Measurements from ENCODE around the gene CARD9.

Gene CARD9

DNA sequence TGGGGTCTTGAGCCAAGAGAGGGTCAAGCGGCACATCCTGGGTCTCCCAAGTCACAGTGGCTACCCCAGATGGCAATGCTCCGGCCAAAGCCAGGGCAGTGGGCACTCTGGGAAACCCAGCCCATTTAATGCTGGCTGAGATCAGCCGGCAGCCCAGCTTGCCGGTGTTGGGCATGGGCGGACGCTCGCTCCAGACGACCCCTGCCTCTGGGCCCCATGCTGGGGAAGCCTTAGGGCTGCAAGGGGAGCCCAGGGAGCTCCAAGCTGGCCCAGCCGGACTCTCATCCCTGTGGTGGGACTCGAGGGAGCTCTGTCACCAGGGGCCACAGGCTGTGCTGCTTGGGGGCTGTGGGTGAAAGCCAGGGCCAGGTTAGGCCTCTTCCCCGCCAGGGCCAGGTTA, 5.9 kb upstream of the CARD9 start:
- DNase-seq = no peak

DNA sequence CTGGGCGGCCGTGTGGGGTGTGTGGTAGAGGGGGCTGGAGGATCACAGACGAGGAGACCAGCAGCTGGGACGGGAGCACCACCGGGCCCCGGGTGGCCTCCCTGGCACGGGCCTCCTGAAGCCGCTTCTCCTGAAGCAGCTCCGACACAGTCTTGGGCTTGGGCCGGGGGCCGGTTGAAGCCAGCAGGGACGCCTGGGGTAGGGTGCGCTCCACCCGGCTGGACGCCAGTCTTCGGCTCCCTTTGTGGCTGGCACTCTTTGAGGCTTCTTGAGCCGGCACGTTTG, 5.5 kb upstream of the CARD9 start:
- no peak for DNase-seq

DNA sequence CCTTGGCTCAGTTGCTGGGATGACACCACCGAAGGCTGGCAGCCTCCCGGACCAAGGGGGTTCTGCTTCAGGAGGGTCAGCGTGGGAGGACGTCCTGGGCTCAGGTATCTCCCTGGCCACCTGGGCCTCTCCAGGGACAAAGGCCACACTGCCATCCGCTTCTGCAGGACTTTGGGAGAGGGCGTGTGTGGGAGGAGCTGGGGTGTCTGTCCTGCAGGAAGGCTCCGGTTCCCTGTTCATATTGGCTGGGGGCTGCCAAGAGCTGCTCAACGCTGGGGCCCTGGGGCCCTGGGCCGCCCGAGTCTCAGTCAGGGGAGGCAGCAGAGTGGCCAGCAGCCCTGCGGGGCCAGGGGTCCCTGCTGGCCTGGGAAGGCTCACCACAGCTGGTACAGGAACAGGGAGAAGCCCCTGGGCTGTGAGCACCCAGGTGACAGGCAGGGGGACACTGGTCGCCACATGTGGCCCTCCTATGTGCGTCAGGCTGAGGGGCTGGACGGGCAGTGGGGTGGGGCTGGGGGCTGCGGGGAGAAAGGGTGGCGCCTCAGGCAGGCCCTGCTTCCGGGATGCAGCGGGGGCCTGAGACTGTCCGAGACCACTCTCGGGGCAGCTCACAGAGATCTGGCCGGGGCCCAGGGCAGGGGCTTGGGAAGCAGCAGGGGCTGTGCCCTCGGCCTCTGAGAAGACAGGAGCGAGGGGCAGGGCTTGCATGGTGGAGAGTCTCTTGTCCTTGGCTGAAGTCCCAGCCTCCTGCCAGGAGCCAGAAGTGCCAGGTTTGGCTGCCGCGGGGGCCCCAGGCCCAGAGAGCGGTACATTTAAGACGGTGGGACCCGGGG, 4.9 kb upstream of the CARD9 start:
- DNase-seq = no peak

DNA sequence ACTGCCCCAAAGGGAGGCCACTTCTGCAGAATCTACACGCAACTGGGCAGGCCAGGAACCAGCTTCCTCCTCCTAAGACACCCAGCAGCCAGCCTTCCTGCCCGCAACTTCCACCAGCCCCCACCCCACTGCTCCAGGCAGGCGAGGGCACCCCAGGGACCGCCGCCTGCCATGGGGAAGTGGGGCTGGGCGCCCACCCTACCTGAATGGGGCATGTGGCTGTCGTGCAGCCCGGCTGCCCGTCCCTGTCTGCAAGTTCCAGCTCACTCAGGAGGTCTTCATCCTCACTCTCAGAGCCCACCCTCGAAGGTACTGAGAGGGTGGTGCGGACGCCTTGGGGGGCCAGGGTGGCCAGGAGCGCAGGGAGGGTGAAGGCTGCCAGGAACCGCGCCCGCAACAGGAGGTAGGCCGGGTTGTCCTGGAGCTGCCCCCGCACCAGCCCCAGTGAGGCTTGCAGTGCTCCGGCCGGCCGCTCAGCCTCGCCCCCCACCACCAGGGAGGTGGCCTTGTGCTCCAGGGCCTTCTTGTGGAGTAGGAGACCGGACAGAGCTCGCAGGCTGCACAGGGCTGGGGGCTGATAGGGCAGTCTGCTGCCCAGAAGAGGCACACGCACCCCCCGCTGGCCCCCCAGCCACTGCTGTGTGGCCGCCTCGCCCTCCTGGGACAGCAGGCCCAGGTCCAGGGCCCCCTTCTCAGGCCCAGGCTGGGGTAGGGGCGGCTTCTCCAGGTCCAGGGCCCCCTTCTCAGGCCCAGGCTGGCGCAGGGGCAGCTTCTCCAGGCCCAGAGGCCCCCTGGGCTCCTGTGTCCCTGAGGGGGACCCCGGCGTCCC, 4.1 kb upstream of the CARD9 start:
- DNase-seq = no peak

DNA sequence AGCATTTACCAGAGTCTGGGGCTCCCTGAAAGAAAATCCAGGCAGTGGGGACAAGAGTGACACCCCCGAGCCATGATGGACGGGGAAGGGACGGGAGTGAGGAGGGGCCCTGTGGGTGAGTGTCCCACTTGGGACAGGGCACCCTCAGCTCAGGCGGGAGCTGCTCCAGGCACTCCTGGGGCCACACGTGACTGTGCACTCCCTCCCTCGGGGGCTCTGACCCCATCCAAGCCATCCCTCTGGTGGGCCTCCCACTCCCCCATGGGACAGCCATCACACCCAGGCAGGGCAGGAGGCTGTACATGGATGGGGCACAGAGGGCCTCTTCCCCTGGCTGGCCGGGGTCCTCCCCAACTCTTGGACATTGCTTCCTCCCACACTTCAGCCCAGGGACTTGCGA, 3.0 kb upstream of the CARD9 start:
- no peak for DNase-seq

DNA sequence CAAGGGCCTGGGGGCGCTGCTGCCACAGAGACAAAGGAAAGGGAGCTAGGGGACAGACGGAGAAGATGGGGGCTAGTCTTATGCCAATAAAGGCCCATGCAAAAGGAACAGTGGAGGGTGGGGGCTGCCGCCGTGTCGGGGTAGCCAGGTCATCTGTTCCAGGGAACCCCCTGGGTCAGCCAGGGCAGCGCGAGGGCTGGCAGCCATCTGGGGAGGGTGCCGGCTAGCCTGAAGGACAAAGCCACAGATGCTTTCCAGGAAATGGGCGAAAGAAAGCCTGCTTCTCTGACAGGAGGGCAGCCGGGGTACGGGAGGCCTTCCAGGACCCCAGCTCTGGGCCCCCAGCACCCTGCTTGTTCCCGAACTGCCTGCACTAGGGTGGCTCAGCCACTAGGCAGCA, 1.6 kb upstream of the CARD9 start:
- no peak for DNase-seq

DNA sequence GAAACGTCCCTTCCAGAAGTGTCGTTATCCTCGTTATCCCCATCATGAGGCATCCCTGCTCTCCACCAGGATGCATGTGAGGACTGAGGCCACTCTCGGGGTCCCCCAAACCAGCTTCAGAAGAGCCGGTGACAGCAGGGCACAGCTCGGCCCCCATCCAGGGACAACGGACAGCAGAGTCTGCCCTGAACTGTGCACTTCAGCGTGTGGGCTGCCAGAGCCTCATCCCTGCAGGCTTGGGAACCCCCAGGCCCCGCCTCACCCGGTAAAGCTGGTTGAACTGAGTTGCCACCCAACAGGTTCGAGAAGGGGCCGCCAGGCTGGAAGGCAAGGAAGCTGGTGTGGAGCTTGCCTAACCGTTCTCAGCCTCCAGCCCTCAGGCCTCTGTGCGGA, 710 bp upstream of the CARD9 start:
- no peak for DNase-seq

DNA sequence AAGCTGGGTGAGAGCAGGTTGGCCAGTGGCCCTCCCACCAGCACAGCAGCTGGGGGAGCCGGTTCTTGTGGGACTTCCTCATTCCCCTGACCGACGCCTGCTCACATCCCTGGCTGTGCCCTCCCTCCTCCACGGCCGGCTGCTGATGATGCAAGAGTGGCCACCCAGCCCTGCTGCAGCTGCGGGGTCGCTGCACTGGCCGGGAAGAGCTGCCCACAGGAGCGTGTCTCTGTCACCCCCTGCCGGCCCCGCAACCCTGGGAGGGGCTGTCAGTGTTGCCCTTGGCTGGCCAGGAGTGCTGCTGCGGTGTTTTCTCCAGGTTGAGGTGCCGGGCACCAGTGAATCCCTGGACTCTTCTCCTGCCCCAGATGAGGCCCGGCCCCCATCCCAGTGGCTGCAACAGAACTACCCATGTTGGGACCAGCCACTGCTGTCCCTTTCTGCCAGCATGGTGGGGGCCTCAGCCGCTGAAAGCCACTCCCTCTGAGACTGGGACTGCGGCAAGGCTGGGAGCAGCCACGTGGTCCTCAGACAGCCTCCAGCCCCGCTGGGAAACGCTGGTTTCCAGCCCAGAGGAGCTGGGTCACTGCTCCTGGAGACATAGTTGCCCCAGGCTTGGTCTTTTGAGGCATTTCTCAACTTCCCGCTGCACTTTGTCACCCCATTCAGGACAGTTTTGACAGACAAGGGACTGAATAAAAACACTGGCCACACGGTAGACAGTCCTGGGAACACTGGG, 739 bp downstream of the CARD9 start:
- no peak for DNase-seq

DNA sequence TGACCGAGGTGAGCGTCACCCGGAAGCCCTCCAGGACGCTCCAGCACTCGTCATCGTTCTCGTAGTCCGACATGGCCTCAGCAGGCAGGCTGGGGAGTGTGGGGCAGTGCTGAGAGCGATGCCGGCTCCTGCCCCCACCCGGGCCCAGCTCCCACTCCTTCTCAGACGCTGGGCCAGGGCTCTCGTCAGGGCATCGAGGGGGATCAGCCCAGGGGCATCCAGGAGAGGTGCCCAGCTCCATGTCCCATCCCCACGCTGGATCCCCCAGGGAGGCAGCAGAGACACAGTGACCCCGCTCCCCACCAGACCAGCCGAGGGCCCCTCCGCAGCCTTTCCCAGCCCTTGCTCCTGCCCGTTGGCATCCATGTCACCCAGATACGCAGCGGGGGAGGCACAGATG, 1.5 kb downstream of the CARD9 start:
- DNase-seq = no peak

DNA sequence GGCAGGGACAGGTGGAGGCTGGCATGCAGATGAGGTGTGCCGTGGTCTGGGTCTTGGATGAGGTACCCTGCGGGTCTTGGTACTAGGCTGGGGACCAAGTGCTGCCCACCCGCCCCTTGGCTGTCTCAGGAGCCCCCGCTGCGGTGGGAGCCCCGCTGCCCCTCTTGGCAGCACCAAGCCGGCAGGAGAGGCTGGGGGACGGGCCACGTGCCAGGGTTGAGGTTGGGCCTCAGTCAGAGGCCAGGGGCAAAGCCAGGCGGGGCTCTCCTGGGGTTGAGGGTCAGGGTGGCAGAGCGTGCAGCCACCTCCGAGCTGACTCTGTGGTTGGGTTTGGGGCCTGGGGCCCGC, 2.0 kb downstream of the CARD9 start:
- no peak for DNase-seq

DNA sequence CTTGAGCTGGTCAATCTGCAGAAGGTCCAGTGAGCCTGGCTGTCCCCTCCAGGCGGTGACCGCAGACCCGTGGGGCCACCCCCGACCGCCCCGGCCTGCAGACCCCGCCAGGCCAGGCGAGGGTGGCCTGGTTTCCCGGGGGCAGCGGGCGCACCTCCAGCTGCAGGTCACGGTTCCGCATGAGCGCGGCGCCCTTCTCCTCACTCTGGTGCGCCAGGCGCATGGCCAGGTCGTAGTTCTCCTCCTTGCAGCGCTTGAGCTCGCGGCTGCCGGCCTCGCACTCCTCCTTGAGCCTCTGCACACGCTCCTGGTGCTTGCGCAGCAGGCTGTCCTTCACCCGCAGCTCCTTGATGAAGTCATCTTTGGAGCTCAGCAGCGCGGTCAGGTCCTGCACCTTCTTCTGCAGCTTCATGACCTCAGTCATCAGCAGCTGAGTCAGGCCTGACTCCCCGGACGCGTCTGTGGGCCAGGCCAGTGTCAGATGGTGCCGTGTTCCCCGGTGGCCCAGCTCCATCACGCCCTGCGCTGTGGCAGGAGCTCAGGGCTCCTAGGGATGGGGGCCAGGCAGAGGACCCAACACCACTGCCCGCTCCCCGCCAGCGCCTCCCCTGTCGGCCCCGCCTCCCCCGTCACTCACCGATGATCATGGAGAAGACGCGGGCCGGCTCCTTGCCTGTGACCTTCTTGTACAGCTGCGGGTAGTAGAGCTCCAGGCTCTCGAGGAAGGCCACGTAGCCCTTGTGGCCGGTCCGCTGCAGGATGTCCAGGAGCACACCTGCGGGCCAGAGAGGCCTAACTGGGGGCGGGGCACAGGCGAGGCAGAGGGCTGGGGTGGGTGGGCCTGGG, 2.6 kb downstream of the CARD9 start:
- no peak for DNase-seq

DNA sequence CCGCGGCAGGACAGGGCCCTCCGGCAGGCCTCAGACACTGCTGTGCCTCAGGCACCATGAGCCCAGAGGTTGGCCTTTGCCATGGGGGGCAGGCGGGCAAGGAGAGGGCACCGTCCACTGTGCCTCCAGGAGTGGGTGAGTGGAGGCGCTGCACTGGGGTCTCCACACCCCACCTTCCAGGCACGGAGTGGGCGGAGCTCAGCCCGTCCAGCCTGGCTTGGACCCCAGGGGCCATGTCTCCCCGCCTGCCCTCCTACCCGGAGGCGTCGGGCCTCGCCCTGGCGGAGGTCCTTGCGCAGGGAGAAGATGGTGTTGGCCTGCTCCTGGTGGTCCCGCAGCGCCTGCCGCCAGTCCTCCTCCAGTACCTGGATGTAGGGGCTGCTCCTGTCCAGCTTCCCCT, 3.4 kb downstream of the CARD9 start:
- DNase-seq = no peak

DNA sequence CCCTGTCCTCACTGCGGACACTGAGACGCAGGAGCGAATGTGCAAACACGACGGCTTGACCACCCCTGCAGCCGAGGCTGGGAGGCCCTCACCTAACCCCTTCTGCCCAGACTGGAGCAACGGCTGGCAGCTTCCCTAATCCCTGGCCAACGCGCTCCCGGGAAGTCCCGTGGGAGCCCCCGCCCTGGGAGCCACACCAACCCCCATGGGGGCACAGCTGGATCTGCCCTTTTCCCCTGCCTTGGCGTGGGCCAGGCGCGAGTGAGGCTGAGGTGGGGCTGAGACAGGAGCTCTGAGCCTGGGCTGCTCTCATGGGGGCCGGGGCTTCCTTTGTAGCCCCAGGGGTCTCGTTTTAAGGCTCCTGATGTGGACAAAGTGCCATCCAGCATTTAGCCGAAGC, 5.3 kb downstream of the CARD9 start:
- no peak for DNase-seq

DNA sequence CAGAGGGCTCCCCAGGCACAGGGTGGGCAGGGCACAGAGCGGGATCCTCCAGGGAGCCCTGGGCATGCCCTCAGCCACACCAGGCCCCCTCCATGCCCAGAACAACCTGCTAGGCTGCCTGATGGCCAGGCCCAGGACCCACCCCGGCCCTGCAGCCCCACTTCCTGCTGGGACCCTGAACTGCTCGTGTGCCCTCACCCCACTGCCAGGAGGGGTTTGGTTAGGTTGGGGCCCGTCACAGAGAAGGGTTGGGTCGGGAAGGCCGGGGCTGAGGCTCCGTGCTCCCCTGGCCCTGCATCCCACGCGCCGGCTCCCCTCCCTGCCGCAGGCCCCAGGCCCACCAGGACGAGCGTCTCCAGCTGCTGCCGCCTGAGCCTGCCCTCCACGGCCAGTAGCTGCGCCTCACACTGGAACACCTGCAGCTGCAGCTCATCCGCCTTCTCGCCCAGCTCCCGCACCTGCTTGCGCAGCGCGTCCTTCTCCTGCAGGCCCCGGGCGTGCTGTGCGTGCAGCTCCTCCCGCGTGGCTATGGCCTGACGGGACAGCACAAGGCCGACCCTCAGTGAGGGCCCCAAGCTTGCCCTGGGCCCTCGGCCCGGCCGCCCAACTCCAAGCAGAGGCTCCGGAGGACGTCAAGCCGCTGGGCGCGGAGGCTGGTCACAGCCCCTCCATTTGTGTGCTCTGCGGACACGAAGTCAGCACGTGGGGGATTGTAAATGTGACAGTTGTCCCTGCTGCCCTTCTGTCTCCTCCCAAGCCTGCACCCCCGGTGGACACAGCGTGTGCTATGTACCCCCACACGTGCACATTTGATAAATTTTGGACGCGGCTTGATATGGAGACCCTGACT, 5.9 kb downstream of the CARD9 start:
- no peak for DNase-seq

DNA sequence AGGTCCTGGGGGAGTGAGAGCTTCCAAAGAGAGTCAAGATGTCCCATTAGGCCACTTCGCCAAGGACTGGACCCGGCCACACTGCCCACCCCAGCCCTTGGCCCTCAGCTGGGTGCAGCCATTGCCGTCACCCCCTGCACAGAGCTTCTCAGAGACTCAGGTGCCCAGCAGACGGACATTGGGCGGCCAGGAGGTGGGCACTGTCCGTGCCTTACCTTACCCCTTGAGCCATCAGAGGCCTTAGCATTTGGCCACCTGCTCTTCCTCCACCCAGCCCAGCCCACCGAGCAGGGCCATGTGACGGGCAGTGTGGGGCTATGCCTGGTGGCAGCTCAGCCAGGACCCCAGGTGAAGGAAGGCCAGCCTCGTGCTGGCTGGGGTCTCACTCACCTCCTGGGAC, 6.6 kb downstream of the CARD9 start:
- no peak for DNase-seq

DNA sequence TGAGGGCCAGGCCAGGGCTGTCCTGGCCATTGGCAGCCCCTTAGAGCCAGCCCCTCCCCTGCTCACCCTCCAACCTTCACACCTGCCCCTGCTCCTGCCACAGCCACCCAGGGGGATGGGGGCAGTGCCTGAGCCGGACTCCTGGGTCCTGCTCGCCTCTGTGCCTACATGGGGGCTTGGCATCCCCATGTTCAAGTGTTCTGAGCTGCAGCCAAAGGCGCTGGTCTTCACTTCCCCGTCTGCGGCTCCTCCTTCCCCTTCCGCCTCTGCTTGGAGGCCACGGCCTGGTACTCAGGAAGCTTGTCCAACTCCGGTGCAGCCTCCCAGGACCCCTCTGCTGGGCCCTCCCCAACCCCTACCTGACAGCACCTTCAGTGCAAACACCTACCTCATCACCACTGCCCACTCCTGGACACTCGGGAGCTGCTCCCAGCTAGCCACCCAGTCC, 7.7 kb downstream of the CARD9 start:
- no peak for DNase-seq

DNA sequence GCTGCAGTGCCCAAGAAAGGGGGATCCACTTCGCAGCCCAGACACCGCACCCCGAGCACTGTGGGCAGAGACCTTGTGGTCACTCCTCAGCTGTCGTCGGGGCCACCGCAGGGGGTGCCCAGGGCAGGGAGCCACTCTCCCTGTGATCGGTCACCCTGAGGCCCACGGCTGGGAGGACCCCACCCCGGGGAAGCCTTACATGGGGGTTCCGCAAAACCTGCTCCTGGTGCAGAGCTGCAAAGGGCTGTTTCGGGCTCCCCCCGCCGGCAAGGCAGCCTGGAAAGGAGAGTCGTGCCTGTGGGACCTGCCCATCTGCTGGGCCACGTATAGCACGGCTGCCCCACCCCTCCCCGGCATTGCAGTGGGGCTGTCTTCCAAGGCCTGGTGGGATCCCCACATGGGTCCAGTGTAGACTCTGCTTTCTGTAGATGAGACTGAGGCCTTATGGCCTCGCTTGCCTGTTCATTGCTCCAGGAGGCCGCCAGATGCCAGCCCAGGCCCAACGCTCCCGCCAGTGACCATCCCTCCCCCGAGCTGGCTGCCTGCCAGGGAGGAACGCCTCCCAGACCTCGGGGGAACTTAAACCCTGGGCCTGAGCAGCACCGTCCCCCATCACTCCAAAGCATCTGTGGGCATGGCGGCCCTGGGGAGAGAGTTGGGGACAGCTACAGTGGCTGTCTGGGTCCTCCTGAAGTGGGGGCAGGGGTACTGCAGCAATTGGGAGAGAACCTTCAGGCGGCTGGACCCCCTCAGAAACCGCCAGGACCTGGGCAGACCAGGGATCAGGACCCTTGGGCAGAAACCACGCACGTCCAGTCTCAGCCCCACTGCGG, 8.3 kb downstream of the CARD9 start:
- DNase-seq = no peak

DNA sequence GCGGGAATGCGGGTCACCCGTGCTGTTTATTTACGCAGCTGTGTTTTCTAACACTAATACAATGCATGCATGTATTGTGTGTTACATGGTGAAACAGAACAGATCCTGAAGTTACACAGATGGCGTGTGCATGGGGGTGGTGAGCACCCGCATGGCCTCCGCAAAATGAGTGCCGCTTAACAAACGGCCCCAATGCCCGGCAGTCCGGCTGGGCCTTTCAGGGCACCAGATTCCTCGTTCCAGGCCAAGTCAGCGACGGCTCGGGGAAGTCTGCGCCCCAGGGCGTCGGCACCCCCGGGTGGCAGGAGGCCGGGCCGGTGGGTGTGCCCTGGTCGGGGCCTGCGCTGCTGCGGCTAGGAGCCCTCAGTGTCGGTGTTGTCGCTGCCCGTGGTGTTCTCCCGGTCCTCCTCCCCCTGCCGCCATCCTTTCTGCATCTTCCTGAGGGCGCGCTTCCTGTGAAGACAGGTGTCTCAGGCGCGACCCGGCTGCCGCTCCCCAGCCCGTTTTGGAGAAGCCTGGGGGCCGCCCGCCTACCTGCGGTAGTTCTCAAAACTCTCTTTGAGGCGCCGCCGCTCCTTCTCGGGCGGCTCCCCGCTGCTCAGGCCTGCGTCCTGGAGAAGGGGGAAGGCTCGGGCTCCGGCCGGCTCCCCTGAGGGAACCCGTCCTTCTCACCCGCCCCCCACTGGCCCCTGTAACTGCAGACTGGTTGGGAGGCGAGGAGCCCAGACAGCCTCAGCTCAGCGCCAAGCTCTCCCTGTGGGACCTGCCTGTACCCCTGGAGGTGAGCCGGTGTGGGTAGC, 9.3 kb downstream of the CARD9 start:
- DNase-seq = no peak

DNA sequence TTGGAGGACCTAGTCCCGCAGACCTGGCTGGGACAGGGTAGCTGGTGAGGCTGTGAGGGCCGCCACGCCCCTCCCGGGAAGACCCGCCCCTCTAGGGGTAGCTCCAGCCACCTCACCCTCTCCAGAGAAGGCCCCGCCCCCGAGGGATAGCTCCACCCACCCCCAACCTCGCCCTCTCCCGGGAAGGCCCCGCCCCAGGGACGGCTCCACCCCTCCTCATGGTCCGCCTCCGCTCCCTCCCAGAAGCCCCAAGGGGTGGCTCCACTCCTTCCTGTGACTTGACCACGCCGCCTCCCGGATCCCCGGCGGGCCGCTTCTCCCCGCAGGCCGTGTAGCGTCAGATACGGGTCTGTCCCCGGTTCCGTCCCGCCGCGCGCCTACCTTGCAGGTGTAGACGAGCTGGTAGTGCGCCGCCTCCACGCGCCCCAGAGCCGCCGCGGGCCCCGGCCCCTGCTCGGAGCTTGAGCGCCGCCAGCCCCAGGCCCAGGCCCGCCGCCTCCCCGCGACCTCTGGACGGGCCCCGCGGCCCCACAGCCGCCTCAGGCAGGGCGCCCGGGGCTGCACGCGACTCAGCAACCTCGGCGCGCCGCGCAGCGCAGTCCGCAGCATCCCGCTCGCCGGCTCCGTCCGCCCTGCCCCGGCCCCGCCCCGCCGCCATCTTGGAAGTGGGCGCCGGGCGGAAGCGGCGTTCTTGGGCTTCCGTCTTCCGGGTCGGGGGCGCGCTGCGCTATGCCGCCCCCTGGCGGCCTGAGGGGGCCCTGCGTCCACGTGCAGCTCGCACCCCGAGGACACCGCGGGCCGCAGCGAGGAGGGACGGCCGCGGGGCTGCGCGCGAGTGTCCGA, 10.1 kb downstream of the CARD9 start, which contains the start of gene DNLZ:
Gene DNLZ, minus strand, starts transcription at position 639 of the 843 bp plus-strand sequence. Its CDS starts 30 bp downstream, at position 609.
- DNase-seq = peak; percentile 80
